HG02840 (cell line): ENCODE data around the gene FAM9B.
"Not testable (repeated sequence)": the region's sequence is repeated elsewhere in the genome, so short reads cannot be mapped to it uniquely, and the experiment has no call there.

Source experiments
- ATAC-seq: cut with Tn5 transposase; IDR thresholded peaks from one replicate; pipeline ENCODE4 v1.9.1; 2021; ENCODE audit warnings: mild to moderate bottlenecking, moderate library complexity, moderate number of reproducible peaks; ENCODE audit not compliant: unreplicated experiment, low FRiP score

Gene FAM9B

DNA sequence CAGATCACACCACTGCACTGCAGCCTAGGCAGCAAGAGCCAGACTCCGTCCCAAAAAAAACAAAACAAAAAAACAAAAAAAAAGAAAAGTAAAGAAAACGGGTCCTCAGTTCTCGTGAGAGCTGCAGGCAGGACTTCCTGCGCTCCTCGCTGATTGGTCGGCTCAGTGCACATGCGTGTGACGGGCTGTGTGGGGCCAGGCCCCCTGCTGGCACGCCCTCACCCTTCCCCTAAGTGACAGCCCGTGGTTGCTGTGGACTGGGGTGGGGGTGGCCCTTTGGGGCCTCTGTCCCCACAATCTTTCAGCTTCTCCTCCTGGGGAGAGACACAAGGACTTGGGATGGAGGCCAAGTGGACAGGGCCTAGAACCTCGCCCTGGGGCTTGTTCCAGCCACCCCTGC is at the start of gene FAM9B:
Gene FAM9B (minus strand): TSS at position 139 of the 400 bp plus-strand sequence. CDS start 1,141 bp downstream, outside the sequence.
- no peak for ATAC-seq

DNA sequence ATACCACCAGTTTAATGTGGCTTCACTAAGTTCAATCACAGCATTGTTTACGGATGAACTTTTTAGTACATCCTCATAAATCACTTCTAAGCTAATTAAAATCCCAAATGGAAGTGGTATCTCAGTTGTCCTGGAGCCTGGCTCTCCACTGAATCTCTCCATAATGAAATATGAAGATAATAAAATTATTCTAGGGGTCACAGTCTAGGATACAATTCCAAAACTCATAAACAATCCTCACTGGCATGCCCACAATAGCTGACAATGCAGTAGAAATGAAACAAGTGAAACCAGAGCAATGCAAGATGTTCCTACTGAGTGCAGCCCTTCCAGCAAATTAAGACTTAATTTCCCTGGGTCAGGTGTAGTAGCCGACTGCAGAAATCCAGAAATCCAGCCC is 47.3 kb upstream of the FAM9B start:
- ATAC-seq, result no peak

DNA sequence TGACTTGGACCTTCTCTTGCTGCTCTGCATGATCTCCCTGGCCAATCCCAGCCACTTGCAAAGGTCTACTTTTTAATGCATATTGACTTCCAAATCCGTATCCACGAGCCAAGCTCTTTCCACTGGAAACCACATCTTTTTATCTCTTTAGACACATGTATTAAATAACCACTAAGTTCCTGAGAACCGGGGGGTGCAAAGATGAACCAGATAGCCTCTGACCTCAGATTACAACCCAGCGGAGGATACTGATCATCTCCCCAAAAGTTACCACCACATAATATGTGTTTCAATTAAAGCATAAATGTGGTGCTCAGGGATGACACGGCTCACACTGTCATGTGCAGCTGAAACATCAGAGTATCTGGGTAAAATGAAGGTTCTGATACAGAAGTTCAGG is 40.4 kb upstream of the FAM9B start:
- ATAC-seq, result no peak

DNA sequence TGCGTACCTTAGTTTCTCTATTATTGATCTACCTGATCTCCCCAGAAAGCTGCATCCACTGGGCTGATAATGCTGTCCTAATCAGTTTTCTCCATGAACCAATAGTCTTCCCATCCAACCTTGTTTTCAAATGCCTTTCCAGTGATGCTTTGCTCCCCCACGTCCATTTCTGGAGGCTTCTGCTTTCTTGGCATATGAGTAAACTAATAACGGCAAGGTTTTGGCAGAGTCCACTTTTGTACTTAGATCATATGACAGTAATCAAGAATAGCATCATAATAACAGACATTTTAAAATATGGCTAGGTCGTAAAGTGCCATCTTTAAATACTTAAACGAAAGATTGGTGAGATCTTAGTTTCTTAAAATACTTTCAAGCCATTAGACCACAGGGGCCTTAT is 38.4 kb upstream of the FAM9B start:
- no peak for ATAC-seq

DNA sequence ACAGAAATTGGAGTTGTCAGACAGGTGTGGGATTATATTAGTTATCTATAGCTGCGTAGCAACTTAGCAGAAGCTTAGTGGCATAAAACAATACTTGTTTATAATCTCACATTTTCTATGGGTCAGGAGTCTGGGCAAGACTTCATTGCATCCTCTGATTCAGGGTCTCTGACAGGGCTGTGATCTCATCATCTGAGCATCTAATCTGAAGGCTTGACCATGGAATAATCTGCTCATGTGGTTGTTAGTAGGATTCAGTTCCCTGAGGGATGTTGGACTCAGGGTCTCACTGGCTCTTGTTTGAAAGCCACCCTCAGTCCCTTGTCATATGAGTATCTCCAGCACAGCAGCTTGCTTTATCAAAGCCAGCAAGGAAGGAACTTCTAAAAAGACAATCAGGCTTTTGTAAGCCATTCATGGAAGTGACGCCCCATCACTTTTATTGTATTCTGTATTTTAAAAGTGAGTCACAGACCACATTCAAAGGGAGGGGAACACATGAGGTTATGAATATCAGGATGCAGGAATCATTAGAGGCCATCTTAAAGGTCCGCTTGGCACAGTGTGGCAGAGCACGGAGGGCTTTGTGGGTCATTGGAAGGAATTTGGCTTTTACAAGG is 37.2 kb upstream of the FAM9B start:
- no peak for ATAC-seq

DNA sequence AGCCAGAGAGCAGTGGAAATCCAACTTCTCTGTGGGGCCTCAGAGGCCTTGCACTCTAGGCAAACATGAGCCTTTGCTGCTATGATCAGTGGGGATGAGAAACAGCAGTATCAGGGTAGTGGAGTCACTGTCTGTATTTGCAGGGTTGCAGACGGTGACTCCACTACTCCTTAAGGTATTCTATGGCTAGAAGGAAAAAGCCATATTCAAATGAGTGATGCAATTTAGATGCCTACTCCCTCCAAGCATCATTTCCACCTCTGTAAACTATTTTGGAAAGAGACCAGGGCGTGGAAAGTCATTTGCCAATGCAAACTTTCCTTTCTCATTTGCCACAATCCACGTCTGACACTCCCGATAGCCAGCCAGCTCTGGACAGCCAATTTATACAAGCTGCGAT is 35.6 kb upstream of the FAM9B start:
- no peak for ATAC-seq

DNA sequence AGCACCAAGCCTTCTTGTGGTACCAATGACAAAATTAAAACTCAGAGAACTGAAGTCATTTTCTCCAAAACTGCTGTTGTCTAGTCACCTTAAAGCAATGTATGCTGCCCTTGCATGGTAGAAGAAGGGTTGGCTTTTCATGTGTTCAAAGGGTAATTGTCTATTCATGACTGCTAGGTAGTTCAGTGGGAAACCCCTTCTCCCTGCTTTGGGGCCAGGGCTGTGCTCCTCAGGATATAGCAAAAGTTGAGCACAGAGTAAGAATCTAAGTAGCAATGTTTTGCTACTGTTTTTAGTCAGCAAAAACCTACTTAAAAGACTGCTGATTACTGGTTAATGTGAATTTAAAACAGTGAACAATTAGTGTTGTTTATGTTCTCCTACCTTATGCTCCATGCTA is 30.8 kb upstream of the FAM9B start:
- no peak for ATAC-seq

DNA sequence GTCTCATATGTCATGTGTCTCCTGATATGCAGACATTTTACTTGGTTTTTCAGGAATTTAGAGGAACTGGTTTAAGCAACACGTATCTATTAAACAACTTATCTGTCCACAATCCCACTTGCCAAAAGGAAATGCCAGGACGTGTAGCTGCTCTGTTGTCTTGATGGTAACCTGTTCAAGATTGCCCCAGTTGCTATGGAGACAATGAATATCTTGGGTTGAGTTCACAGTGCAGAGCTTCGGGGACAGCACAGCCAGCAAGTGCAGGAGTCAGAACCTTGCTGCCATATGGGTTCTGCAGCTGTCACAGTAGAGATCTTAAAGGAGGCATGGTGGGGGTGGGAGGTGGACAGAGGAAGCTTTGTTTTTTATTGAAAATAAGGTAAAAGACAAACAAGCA is 28.7 kb upstream of the FAM9B start:
- ATAC-seq, result no peak

DNA sequence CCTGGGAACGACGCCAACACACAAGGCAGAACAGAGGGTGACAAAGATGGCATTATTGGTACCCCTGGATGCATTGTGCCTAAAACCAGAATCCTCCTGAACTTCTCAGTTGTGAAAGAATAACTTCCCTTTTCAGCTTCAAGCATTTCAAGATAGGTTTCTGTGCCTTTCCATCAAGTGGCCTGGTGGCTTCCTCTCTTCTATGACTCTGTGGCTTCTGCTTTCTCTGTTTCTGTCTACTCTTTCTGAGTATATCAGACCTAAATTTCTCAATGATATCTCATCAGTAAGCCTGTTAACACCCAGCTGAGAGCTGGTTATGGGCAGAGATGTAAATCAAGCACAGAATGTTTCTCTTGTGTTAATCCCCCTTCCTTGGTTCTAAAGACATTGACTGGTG is 21.4 kb upstream of the FAM9B start:
- no peak for ATAC-seq

DNA sequence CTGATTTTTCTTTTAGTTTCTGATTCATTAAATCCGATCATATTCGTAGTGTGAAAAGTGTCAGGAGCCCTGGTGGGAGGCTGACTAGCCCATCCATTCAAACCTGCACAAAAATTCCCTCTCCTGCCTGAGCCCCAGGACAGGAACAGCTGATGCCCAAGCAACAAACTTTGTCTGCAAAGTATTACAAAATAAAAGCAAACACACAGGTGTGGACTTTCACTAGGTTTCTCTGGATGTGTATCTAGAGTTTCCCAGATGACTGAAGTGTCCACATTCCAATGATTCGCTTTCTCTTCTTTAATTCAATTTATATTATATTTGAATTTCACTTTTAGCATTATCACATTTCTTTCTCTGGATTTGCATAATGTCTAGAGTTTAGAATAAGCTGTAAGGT is 18.2 kb upstream of the FAM9B start:
- no peak for ATAC-seq

DNA sequence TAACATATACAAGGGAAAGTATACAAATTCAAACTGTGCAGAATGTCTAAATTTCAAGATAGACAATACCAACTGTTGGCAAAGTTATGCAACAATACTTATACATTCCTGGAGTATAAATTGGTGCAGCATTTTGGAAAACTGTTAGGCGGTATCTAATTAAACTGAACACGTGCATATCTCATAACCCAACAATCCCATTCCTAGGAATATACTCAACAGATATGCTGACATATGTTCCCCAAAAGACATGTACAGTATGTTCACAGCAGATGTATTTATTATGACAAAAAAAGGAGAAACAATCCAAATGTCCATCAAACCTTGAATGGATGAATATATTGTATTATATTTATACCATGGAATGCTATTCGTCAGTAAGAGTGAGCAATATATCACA is 16.4 kb upstream of the FAM9B start:
- ATAC-seq, result no peak

DNA sequence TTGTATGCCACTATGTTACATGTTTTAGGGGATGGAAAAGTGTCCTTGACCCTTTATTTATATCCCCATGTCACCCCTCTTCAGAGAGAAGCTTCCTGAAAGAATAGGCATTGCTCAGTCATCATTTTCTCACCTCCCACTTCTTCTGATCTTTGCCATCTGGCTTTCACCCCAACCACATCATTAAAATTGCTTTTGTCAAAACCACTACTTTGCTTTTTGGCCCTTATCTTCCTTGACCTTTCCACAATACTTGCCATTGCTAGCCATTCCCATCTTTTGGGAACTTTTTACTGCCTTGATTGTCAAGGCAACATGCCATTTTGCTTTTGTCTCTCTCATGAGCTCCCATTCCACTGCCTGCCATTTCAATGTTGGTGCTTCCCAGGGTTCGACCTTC is 14.9 kb upstream of the FAM9B start:
- no peak for ATAC-seq

DNA sequence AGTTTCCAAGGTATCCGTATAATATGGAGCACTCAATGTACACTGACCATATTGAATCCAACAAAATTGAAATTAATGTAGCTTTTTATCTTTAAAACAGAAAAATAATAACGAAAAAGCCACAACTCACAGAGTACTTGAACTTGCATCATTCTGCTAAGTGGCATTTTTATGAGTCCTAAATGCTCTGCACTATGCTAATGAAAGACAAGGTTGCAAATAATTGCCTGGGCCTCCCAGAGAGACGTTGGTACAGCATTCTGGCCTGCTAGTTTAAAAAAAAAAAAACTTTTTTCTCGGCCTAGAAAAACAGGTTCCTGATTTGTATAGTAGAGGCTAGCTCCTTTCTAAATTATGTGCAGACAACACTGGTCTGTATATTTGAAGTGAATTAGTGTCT is 4.3 kb upstream of the FAM9B start:
- ATAC-seq, result no peak

DNA sequence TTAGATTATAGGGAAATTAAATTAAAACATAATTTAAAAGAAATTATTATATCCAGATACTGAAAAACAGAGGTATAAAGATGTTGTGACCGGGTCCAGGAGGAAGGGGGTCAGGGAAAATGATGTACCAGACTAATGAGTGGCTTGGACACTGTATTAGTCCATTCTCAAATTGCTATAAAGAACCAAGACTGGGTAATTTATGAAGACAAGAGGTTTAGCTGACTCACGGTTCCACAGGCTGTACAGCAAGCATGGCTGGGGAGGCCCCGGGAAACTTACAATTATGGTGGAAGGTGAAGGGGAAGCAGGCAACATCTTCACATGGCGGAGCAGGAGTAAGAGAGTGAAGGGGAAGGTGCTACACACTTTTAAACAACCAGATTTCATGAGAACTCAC is 3.4 kb upstream of the FAM9B start:
- no peak for ATAC-seq

DNA sequence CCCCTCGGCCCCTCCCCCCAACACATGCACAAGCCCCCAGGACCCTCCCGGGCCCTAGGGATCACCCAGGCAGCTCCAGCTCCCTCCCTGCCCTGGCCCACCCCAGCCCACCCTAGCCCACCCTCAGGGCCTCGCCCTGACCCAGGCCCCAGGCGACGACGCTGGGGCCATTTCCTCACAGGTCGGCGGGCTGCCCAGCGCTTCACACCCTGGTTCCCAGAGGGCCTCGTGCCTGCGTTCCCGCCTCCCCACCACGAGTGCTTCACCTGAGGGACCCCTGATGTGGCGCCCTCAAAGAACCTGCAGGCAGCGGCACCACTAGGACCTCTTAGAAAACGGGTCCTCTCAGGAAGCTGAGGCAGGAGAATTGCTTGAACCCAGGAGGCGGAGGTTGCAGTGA is 341 bp downstream of the FAM9B start:
- no peak for ATAC-seq

DNA sequence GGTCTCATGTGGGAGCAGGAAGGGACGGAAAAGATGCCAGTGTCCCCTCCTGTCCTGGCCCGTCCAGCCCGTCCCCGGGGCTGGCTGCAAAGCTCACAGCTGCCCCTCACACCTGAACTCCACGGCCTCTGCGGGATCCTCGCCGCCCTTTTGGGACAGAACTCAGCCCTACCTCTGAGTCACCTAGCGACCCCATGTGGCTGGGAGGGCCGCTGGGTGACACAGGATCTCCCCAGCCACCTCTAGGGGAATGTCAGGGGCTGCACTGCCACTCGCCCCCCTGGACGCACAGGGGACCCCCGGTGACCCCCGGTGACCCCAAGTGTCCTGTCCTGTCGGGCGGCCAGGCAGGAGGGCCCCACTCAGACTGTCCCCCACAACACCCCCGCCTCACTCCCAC is 748 bp downstream of the FAM9B start:
- ATAC-seq, result no peak

DNA sequence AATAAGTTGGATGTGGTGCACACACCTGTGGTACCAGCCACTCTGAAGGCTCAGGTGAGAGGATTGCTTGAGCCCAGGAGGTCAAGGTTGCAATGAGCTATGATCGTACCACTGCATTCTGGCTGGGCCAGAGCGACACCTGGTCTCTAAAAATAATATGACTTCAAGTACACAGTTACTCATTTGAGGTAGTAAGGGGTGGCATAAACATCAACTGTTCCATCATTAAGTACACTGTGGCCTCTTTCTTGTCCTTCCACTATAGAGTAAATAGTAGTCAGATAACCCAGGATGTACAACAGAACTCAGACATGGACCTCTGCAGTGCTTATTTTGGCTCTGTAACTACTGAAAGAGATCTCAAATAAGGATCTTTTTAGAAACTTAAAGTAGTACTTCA is 10.6 kb downstream of the FAM9B start:
- no peak for ATAC-seq

DNA sequence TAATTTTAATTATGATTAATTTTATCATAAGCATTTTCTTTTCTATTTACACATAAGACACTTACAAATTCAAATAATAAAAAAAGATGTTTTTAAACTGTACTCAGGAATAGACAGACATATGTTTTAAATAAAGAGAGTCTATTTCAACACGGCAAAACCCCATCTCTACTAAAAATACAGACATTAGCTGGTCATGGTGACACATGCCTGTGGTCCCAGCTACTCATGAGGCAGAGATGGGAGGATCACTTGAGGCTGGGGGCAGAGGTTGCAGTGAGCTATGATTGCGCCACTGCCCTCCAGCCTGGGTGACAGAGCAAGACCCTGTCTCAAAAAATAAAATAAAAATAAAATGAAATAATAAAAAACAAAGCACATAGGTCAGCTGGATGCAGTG is 14.8 kb downstream of the FAM9B start:
- no peak for ATAC-seq

DNA sequence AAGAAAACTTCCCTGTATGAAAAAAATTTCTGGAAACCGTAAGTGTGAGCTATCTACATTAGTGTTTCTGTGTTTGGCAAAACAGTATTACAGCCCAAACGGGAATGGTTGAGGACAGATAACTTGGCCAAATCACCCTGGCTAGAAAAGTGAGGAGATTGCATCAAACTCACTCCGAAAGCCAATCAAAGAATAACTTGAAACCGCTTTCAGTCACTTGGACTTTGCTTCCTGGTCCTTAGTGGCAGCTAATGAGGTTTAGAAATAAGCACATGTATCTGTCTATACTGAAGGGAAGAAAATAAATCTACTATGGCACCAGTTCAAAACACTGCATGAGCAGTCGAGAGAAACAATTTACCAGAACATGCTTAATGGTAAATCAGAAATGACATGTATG is 15.6 kb downstream of the FAM9B start:
- not testable (repeated sequence) for ATAC-seq

DNA sequence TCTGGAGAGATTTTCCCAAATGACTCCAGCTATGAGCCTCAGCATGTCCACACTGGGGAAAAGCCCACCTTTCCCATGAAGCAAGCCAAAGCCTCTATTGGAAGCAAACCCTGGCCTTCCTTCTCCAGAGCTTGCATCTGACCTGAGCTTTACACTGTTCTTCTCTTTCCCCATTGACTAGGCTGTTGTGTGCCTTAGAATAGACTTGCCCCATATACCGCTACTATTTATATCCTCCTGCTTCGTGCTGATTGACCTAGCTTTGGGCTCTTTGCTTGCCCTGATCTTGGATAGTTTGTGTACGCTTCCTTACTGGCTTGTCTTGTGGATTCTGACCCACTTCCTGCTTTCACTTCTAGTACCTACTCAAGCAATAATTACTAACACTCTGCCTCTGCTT is 30.9 kb downstream of the FAM9B start:
- no peak for ATAC-seq

DNA sequence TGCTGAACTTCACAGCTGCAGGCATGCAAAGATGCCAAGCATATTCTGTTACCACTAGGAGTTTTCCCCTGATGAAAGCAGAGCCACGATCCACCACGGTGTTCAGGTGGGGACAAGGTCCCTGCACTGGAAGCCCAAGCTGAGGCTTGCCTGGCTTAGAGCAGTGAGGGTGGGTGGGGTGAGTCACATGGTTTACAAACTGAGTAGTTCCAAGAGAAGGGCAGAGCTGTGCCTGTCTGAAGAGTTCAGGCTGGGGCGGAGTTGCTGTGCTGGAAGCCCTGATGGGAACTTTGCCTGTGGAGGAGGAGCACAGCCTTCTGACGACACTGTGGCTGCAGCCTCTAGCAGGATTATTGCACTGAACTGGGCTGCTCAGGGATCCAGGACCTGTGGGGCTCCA is 45.5 kb downstream of the FAM9B start:
- ATAC-seq, result no peak

DNA sequence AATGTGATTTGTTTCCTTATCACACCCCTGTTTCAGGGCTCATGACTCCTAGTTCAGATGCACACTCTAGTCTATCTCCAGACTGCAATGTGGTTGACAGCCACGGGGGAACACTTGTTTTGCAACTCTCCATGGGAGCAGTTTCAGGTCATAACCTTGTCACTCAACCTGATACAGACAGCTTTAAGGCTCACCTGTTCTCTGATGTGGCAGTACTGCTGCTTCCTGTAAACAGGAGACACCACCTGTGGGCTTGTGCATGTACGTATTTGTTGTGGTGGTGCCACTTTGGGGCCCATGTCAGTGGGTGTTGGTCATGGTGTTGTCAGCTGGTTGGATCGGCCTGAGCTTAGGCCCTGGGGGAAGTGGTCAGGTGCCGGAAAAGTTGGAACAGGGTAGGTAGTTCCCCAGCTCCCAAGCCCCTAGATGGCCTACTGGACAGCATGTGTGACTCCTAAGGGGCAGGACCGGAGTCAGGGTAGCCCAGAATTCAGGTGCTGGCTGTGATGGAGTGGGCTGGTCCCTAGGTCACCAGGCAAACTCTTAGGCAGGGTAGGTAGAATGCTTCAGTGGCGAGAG is 46.2 kb downstream of the FAM9B start:
- ATAC-seq, result no peak

DNA sequence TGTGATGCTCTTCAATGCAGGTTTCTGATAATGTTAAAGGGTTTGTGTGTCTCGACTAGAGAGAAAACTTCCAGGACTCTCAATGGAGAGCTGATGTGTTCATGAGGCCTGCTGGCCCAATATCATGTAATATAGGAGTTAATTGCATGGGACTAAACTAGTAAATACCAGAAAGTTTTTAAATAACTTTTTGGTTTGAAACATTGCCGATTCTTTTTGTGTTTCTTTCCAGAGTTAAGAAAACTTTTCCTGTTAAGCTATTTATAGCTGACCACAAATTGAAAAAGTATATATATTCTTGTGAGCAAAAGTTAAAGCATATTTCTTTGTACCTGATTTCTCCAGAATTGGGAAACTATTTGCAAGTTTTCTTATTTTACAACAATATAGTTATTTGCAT is 49.7 kb downstream of the FAM9B start:
- ATAC-seq, result no peak
